GM18498 (cell line): ENCODE data around the gene UPF2.
"Not testable (repeated sequence)": the region's sequence is repeated elsewhere in the genome, so short reads cannot be mapped to it uniquely, and the experiment has no call there.

ENCODE experiments used
- ATAC-seq: cut with Tn5 transposase; IDR thresholded peaks from one replicate; pipeline ENCODE4 v1.9.1; 2021; ENCODE audit warnings: mild to moderate bottlenecking, moderate library complexity; ENCODE audit not compliant: unreplicated experiment

Gene UPF2

GRCh38 chr10:12041766-12042408, 722 bp downstream of the UPF2 start:
- peak; percentile 8 for ATAC-seq

- no peak for ATAC-seq
Measured at GRCh38 chr10:12036073-12036655, 6.4 kb downstream of the UPF2 start.

- no peak for ATAC-seq
Measured at GRCh38 chr10:12031404-12031803, 11.2 kb downstream of the UPF2 start.

- peak; percentile 97 for ATAC-seq
Measured at GRCh38 chr10:12027539-12027938, 15.1 kb downstream of the UPF2 start.

- ATAC-seq, result no peak
Measured at GRCh38 chr10:12025591-12025990, 17.0 kb downstream of the UPF2 start.

- no peak for ATAC-seq
Measured at GRCh38 chr10:12022580-12023257, 19.9 kb downstream of the UPF2 start.

- no peak for ATAC-seq
Measured at GRCh38 chr10:12020574-12020973, 22.0 kb downstream of the UPF2 start.

- ATAC-seq, result no peak
Measured at GRCh38 chr10:12019283-12019971, 23.2 kb downstream of the UPF2 start.

GRCh38 chr10:12018438-12019282, 23.9 kb downstream of the UPF2 start:
- no peak for ATAC-seq

- ATAC-seq, result no peak
Measured at GRCh38 chr10:12013926-12014325, 28.7 kb downstream of the UPF2 start.

- not testable (repeated sequence) for ATAC-seq
Measured at GRCh38 chr10:12013391-12013790, 29.2 kb downstream of the UPF2 start.

GRCh38 chr10:12010353-12010752, 32.3 kb downstream of the UPF2 start:
- no peak for ATAC-seq

- not testable (repeated sequence) for ATAC-seq
Measured at GRCh38 chr10:12008842-12009241, 33.8 kb downstream of the UPF2 start.

- no peak for ATAC-seq
Measured at GRCh38 chr10:12006671-12007070, 35.9 kb downstream of the UPF2 start.

GRCh38 chr10:11993834-11994468, 48.7 kb downstream of the UPF2 start:
- ATAC-seq, result peak; percentile 65

GRCh38 chr10:11988924-11989323, 53.7 kb downstream of the UPF2 start:
- no peak for ATAC-seq

GRCh38 chr10:11986593-11987216, 55.9 kb downstream of the UPF2 start:
- ATAC-seq, result no peak

GRCh38 chr10:11982253-11982652, 60.4 kb downstream of the UPF2 start:
- no peak for ATAC-seq

GRCh38 chr10:11975795-11976194, 66.8 kb downstream of the UPF2 start:
- no peak for ATAC-seq

GRCh38 chr10:11972523-11972922, 70.1 kb downstream of the UPF2 start:
- ATAC-seq, result not testable (repeated sequence)
